Neural cell (in vitro differentiated cells): ENCODE results near the gene AZI2. TPM values are rescaled to one million over a fixed set of nuclear protein-coding genes. Genes with fewer than 3 reads are reported as not detected.

Experiments
- H2AFZ ChIP-seq: fragments of 200-600, 300-800 bp; sonication (generic), shearing (Covaris generic); 2 replicates; pipeline ENCODE4 v1.6.0; 2014; ENCODE audit warnings: low read depth, mild to moderate bottlenecking, antibody characterized with exemption, low read length, moderate library complexity
- H3F3A ChIP-seq: fragments of 200-600 bp; shearing (Covaris generic); 2 replicates; pipeline ENCODE4 v1.6.1; 2016; ENCODE audit warnings: mild to moderate bottlenecking, moderate library complexity, mixed read lengths, antibody characterized with exemption, low read length; ENCODE audit not compliant: insufficient read depth, poor library complexity, severe bottlenecking
- H3K27ac ChIP-seq: fragments of 200-600, 300-800 bp; sonication (generic), shearing (Covaris generic); 2 replicates; pipeline ENCODE4 v1.5.1; 2014; ENCODE audit warnings: mild to moderate bottlenecking, low read length, moderate library complexity
- H3K27me3 ChIP-seq: fragments of 300-800, 200-600 bp; sonication (generic), shearing (Covaris generic); 2 replicates; pipeline ENCODE4 v1.6.0; 2014; ENCODE audit warnings: mild to moderate bottlenecking, low read depth, low read length, moderate library complexity; ENCODE audit not compliant: insufficient read depth
- H3K36me3 ChIP-seq: fragments of 300-800, 200-600 bp; sonication (generic), shearing (Covaris generic); 2 replicates; pipeline ENCODE4 v1.5.1; 2014; ENCODE audit warnings: mild to moderate bottlenecking, antibody characterized with exemption, low read length, moderate library complexity; ENCODE audit not compliant: insufficient read depth
- H3K4me2 ChIP-seq: fragments of 300-800, 200-600 bp; sonication (generic), shearing (Covaris generic); 2 replicates; pipeline ENCODE4 v1.6.0; 2014; ENCODE audit warnings: mild to moderate bottlenecking, low read length
- H3K4me3 ChIP-seq: fragments of 300-800, 200-600 bp; sonication (generic), shearing (Covaris generic); 2 replicates; pipeline ENCODE4 v1.5.1; 2014; ENCODE audit warnings: mild to moderate bottlenecking, low read length, moderate library complexity
- H3K79me2 ChIP-seq: fragments of 200-600 bp; shearing (Covaris generic); replicated peaks from 2 replicates; pipeline ENCODE4 v1.6.0; 2014; ENCODE audit warnings: mild to moderate bottlenecking, low read length, moderate library complexity; ENCODE audit not compliant: insufficient read depth
- H3K9ac ChIP-seq: fragments of 300-800, 200-600 bp; sonication (generic), shearing (Covaris generic); 2 replicates; pipeline ENCODE4 v1.6.1; 2016; ENCODE audit warnings: mild to moderate bottlenecking, low read length, mixed read lengths
- H3K9me2 ChIP-seq: fragments of 200-600 bp; shearing (Covaris generic); 2 replicates; pipeline ENCODE4 v1.6.1; 2016; ENCODE audit warnings: mild to moderate bottlenecking, low read length, mixed read lengths; ENCODE audit not compliant: insufficient read depth
- H3K9me3 ChIP-seq: fragments of 200-600, 300-800 bp; sonication (generic), shearing (Covaris generic); 2 replicates; pipeline ENCODE4 v1.6.1; 2016; ENCODE audit warnings: mild to moderate bottlenecking, mixed run types, low read length, moderate library complexity, mixed read lengths
- H4K20me1 ChIP-seq: fragments of 200-600 bp; shearing (Covaris generic); 2 replicates; pipeline ENCODE4 v1.6.1; 2016; ENCODE audit warnings: mild to moderate bottlenecking, mixed run types; ENCODE audit not compliant: insufficient read depth
- EP300 ChIP-seq: fragments of 450-650 bp; conservative IDR thresholded peaks from 2 replicates; pipeline ENCODE4 v1.6.1; 2014; ENCODE audit warnings: antibody characterized with exemption, mild to moderate bottlenecking, moderate library complexity; ENCODE audit not compliant: poor library complexity, severe bottlenecking
- EZH2 ChIP-seq: fragments of 200-600, 300-800 bp; shearing (Covaris generic), sonication (generic); IDR thresholded peaks from 2 replicates; pipeline ENCODE4 v1.6.1; 2014; ENCODE audit warnings: antibody characterized with exemption, low read length, borderline replicate concordance, mild to moderate bottlenecking; ENCODE audit not compliant: insufficient read depth, poor library complexity, severe bottlenecking
- MXI1 ChIP-seq: fragments of 450-650 bp; conservative IDR thresholded peaks from 2 replicates; pipeline ENCODE4 v1.6.1; 2014; ENCODE audit warnings: antibody characterized with exemption, mild to moderate bottlenecking; ENCODE audit not compliant: poor library complexity, severe bottlenecking
- POLR2AphosphoS5 ChIP-seq: IDR thresholded peaks from 2 replicates; pipeline ENCODE4 v1.6.1; 2012
- RAD21 ChIP-seq: fragments of 450-650 bp; conservative IDR thresholded peaks from 2 replicates; pipeline ENCODE4 v1.6.1; 2014; ENCODE audit warnings: antibody characterized with exemption, mild to moderate bottlenecking, moderate library complexity
- REST ChIP-seq: IDR thresholded peaks from 2 replicates; pipeline ENCODE4 v1.6.1; 2012; ENCODE audit warnings: borderline replicate concordance
- SMC3 ChIP-seq: fragments of 450-650 bp; conservative IDR thresholded peaks from 2 replicates; pipeline ENCODE4 v1.6.1; 2014; ENCODE audit warnings: antibody characterized with exemption, mild to moderate bottlenecking, moderate library complexity; ENCODE audit not compliant: poor library complexity
- TAF1 ChIP-seq: IDR thresholded peaks from 2 replicates; pipeline ENCODE4 v1.6.1; 2012; ENCODE audit warnings: low read depth
- polyA plus RNA-seq: library from polyadenylated mRNA; depleted of rRNA; stranded (reverse); fragments of >200 nt; gene quantifications from 2 replicates; pipeline ENCODE4 v1.2.3, GENCODE V29; 2014
- TF ChIP-seq, protein P1 (sequence below): fragments of 450-650 bp; IDR thresholded peaks from 2 replicates; pipeline ENCODE4 v1.5.1; 2014; ENCODE audit warnings: antibody characterized with exemption, mild to moderate bottlenecking, moderate library complexity; ENCODE audit not compliant: poor library complexity, severe bottlenecking

AZI2 gene
- polyA plus RNA-seq, 1 donor from 2014 or later, result 134 TPM

DNA sequence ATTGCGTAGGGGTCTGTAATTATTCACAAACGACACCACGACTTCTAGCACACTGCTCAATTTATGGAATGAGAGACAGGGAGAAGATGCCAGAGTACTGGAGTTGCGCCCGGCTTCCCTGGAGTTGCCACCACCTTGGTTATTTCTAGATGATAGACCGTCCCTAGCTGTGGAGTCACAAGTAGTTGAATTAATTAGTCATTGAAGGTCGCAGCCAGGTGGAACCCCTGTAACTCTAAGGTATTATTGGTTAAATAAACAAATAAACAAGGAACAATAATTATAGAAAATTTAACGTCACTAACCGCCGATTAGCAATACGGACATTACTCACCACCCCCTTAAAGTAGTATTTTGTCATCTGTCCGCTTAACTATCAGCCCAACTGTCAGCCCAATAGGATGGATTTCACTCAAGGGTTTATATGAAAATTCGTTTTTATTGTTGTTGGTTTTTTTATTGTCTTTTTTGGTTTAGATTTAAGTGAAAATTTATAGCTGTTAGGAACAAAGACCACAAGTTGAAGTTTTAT is 911 bp upstream of the AZI2 start:
- H3K9me2 ChIP-seq, result no peaks in the 10 kb centered on the region
- no peaks in the 10 kb centered on the region for H3K36me3 ChIP-seq
- peak overlapping the region; percentile 96 for H3K9ac ChIP-seq
- H3K27ac ChIP-seq, result peak overlapping the region; percentile 95
- no peaks in the 10 kb centered on the region for H3K27me3 ChIP-seq
- H4K20me1 ChIP-seq, result no peaks in the 10 kb centered on the region
- TF ChIP-seq SMC3 (no peak), MXI1 (no peak), EZH2 (no peak), TAF1 (no peak), RAD21 (no peak), POLR2AphosphoS5 (no peak), EP300 (no peak), REST (no peak)
- TF ChIP-seq, protein P1, sequence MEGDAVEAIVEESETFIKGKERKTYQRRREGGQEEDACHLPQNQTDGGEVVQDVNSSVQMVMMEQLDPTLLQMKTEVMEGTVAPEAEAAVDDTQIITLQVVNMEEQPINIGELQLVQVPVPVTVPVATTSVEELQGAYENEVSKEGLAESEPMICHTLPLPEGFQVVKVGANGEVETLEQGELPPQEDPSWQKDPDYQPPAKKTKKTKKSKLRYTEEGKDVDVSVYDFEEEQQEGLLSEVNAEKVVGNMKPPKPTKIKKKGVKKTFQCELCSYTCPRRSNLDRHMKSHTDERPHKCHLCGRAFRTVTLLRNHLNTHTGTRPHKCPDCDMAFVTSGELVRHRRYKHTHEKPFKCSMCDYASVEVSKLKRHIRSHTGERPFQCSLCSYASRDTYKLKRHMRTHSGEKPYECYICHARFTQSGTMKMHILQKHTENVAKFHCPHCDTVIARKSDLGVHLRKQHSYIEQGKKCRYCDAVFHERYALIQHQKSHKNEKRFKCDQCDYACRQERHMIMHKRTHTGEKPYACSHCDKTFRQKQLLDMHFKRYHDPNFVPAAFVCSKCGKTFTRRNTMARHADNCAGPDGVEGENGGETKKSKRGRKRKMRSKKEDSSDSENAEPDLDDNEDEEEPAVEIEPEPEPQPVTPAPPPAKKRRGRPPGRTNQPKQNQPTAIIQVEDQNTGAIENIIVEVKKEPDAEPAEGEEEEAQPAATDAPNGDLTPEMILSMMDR, result no peak
- peak overlapping the region; percentile 35 for H2AFZ ChIP-seq
- H3K4me3 ChIP-seq, result peak overlapping the region; percentile 87
- H3F3A ChIP-seq, result no peaks in the 10 kb centered on the region
- H3K79me2 ChIP-seq, result peaks cover 38% of the 10 kb centered on the region
- no peaks in the 10 kb centered on the region for H3K9me3 ChIP-seq
- H3K4me2 ChIP-seq, result peak overlapping the region; percentile 88

DNA sequence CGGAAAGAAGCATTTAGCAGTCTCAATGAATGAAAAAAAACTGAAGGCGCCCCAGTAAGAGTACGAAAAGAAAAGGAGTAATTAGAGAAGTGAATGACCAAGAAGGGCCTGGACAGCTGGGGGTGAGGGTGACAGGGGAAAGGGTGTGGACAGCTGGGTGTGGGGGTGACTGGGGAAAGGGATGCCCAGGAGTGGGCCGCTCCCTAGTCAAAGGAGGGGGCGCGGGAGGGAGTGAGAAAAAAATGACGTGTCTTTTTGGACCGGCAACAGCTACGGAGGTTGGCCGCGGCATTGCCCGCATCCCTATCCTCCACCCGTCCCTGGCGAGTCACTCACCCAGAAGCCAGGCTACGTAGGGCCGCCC is 377 bp downstream of the AZI2 start:
- Histone ChIP-seq H3K79me2 (peaks cover 45% of the 10 kb centered on the region), H3K27ac (peak overlapping the region; percentile 95), H3K9ac (peak overlapping the region; percentile 96), H2AFZ (peak overlapping the region; percentile 100), H3K4me3 (peak overlapping the region; percentile 87), H4K20me1 (no peaks in the 10 kb centered on the region), H3K9me3 (no peaks in the 10 kb centered on the region), H3K4me2 (peak overlapping the region; percentile 72), H3K27me3 (no peaks in the 10 kb centered on the region), H3K36me3 (no peaks in the 10 kb centered on the region), H3K9me2 (no peaks in the 10 kb centered on the region), H3F3A (no peaks in the 10 kb centered on the region)
- TF ChIP-seq SMC3, result peak; percentile 14
- TF ChIP-seq EP300, result no peak
